T-helper 1 cell (primary cell): Measurements from ENCODE around the gene SEPTIN12.
A peak's percentile ranks its signal among the peaks of the same experiment; 100 is the strongest.
"Not testable (repeated sequence)": the region's sequence is repeated elsewhere in the genome, so short reads cannot be mapped to it uniquely, and the experiment has no call there.

ENCODE experiments used
- DNase-seq, 5 donors: peaks; one replicate each; pipeline ENCODE4 v3.0.0-alpha.2; 2012 to 2020

The SEPTIN12 gene

GRCh38 chr16:4802659-4803287 lies 14.6 kb upstream of the SEPTIN12 start:
- DNase-seq = peak; percentile 80 to 87 (median 84)

DNA sequence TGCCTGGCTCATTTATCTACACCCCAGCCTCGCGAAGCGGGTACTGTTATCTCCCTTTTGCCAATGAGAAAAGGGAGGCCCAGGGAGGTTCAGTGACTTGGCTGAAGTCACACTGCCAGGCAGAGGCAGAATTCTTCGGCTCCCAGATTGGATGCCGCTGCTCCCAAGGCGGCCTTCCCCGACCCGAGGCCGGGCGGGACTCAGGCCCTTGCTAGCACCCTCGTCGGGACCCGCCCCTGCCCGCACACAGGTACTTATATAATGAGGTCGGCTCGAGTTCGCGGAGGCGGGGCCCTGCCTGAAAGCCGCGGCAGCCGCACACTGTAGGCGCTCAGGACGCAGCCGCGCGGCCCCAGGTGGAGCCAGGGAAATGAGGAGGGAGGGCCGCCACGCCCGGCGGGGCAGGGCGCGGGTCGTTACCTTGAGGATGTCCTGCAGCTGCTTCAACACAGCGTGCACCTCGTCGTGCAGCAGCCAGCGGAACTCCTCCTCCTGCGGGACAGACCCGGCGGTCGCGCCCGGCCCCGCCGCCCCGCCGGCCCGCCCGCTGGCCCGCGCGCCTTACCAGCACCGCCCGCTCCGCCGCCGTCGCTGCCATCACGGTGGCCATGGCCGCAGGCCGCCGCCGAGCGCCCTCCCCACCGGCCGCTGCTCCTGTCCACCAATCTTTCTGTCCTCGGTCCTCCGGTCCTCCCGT lies 14.0 kb upstream of the SEPTIN12 start, which contains the start of gene ROGDI:
Gene ROGDI, minus strand, starts transcription at position 672 of the 697 bp plus-strand sequence. Its CDS starts 62 bp downstream, at position 610.
- peak; percentile 78 to 85 (median 82) for DNase-seq

- no peak for DNase-seq
Measured at GRCh38 chr16:4801051-4801961, 13.2 kb upstream of the SEPTIN12 start.

DNA sequence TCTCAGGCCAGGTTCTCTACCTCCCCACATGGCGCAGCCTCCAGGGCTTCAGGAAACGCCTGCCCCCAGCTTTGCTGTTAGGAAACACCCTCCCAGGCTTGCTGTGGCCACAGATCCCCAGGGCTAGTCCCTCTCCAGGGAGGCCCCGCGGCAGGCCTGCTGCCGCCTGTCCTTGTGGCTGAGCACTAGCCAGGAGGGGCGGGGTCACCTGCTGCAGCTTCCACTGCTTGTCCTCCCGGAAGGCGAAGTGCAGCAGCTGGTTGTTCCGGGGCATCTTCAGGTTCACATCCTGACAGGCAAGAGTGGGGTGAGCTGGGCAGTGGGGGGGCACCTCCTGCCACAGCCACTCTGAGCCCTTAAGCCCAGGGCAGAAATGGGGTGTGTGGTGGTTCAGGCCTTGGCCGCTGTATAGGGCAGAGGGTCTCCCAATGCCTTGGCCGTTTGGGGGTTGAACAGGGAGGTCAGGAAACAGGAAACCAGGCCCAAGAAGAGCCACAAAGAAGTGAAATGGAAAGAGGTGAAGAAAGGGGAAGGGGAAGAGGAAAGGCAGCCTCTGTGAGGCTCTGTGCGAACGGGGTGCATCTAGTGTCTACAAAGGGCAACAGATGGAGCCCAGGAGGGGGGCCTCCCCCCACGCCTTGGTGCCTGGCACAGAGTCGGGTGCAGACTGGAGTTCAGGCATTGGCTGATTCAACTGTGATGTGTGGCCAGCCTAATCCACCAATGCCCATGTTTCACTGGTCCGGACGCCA lies 12.3 kb upstream of the SEPTIN12 start:
- no peak for DNase-seq

- no peak for DNase-seq
Measured at GRCh38 chr16:4799171-4799855, 11.2 kb upstream of the SEPTIN12 start.

GRCh38 chr16:4798456-4798855 lies 10.3 kb upstream of the SEPTIN12 start:
- no peak for DNase-seq

GRCh38 chr16:4797805-4798252 lies 9.7 kb upstream of the SEPTIN12 start:
- no peak for DNase-seq

- no peak for DNase-seq
Measured at GRCh38 chr16:4796982-4797804, 9.0 kb upstream of the SEPTIN12 start.

GRCh38 chr16:4795828-4796572 lies 7.9 kb upstream of the SEPTIN12 start:
- no peak for DNase-seq

DNA sequence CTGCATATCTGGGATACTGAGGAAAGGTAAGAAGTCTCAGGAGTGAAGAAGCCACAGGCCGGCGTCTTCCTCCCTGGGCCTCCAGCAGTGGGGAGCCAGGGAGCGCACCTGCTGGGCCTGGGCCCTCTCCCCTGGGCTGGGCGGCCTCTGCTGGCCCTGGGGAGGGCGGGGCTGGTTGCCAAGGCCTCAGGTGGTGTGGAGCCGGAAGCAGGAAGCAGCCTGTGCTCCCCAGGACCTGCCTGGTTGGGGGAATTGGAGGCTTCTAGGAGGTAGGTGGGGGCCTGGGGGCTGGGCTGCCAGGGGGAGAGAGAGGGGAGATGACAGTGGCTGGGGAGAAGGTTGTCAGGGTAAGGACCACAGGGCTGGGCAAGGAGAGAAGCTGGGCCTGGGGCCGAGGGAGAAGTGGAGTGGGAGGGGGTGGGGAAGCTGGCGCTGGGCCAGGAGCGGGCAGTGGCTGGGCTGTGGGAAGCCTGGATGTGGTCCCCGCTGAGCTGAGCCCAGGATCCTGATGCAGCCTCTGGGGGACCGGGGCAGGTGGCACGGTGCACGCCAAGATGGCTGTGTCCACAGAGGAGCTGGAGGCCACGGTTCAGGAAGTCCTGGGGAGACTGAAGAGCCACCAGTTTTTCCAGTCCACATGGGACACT lies 7.2 kb upstream of the SEPTIN12 start, which contains the start of gene SMIM22:
Gene SMIM22, plus strand, starts transcription at position 189 of the 647 bp plus-strand sequence. Its CDS starts 366 bp downstream, at position 555.
- DNase-seq = no peak

DNA sequence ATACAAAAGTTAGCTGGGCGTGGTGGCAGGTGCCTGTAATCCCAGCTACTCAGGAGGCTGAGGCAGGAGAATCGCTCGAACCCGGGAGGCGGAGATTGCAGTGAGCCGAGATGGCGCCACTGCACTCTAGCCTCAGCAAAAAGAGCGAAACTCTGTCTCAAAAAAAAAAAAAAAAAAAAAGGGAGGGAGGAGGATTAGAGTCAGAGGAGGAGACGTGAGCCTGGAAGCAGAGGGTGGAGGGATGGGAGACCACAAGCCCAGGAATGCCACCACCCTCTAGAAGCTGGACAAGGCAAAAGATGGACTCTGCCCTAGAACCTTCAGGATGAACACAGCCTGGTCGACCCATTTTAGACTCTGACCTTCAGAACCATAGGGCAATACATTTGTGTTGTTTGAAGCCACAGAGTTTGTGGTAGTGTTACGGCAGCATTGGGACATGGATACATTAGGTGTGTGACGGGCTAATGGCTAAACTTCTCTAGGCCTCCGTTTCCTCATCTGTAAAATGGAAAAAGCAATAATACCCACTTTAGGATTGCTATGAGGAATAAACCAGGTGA lies 4.9 kb upstream of the SEPTIN12 start:
- no peak for DNase-seq

DNA sequence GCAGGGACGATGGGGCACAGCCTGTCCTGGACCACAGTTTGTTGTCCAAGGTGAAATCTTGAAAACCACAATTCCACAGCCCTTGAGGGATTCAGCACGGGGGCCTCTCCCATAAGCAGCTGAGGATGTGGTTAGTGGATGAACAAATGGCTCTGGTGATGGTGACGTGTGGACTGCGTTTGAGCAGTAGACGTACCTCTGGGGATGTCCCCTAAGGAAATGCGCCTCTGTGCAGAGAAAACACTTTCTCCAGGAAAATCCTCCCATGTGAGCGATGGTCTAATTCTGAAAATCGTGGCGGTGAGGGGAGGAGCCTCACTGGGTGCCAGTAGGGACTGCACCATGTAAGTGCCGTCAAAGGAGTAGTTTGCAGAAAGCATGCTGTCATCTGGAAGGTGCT lies 2.7 kb upstream of the SEPTIN12 start:
- DNase-seq = no peak

- no peak for DNase-seq
Measured at GRCh38 chr16:4790261-4790660, 2.1 kb upstream of the SEPTIN12 start.

GRCh38 chr16:4788910-4789309 lies 765 bp upstream of the SEPTIN12 start:
- no peak for DNase-seq

DNA sequence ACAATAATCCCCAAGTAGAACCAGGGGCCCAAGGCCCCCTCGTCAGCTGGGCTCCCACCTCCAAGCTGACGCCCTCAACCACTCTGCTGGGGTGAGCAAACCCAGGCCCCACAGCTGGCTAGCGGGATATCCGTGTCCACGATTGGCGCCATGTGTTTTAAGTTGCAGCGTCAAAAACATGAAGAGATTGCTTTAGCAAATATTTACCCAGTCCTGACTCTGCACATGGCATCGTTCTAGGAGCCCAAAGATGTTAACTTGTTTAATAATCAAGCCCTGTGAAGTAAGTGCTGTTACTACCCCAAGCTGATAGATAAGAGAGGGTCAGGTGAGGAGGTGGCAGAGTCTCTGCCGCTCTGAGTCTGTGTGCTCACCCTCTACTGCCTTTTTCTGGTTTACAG lies 344 bp upstream of the SEPTIN12 start:
- no peak for DNase-seq

GRCh38 chr16:4787068-4787467 lies 1.1 kb downstream of the SEPTIN12 start:
- no peak for DNase-seq

- no peak for DNase-seq
Measured at GRCh38 chr16:4785758-4786433, 2.2 kb downstream of the SEPTIN12 start.

DNA sequence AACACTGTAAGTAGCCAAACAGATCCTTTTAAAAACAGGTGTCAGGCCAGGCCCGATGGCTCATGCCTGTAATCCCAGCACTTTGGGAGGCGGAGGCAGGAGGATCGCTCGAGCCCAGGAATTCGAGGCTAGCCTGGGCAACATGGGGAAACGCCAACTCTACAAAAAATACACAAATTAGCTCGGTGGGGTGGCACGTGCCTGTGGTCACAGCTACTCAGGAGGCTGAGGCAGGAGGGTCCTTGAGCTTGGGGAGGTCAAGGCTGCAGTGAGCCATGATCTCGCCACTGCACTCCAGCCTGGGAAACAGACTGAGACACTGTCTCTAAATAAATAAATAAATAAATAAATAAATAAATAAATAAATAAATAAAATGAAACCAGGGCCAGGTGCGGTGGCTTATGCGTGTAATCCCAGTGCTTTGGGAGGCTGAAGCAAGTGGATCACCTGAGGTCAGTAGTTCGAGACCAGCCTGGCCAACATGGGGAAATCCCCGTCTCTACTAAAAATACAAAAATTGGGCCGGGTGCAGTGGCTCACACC lies 3.6 kb downstream of the SEPTIN12 start:
- not testable (repeated sequence) for DNase-seq
